NCI-H774 (cell line): ENCODE measurements around the gene ATAD3A.
"Not testable (repeated sequence)": the region's sequence is repeated elsewhere in the genome, so short reads cannot be mapped to it uniquely, and the experiment has no call there.

Experiments used
- DNase-seq: peaks from one replicate; lab custom pipeline; 2025; lab: John Stamatoyannopoulos, UW

Gene ATAD3A

GRCh38 chr1:1554926-1555915 is 43.3 kb downstream of the ATAD3A start:
- DNase-seq, result no peak

- no peak for DNase-seq
Observed at GRCh38 chr1:1556505-1556904, 44.5 kb downstream of the ATAD3A start.

GRCh38 chr1:1556961-1557360 is 45.0 kb downstream of the ATAD3A start:
- DNase-seq, result not testable (repeated sequence)

- not testable (repeated sequence) for DNase-seq
Observed at GRCh38 chr1:1557688-1558087, 45.7 kb downstream of the ATAD3A start.

- no peak for DNase-seq
Observed at GRCh38 chr1:1558591-1558990, 46.6 kb downstream of the ATAD3A start.

GRCh38 chr1:1559066-1559465 is 47.1 kb downstream of the ATAD3A start:
- DNase-seq, result no peak

- DNase-seq, result no peak
Observed at GRCh38 chr1:1560178-1560577, 48.2 kb downstream of the ATAD3A start.

GRCh38 chr1:1561801-1562470 is 50.0 kb downstream of the ATAD3A start:
- no peak for DNase-seq

GRCh38 chr1:1562556-1563195 is 50.7 kb downstream of the ATAD3A start:
- DNase-seq, result no peak

- no peak for DNase-seq
Observed at GRCh38 chr1:1563688-1564087, 51.7 kb downstream of the ATAD3A start.

GRCh38 chr1:1564268-1564667 is 52.3 kb downstream of the ATAD3A start:
- no peak for DNase-seq

- no peak for DNase-seq
Observed at GRCh38 chr1:1565340-1565739, 53.4 kb downstream of the ATAD3A start.

- DNase-seq, result no peak
Observed at GRCh38 chr1:1567152-1567875, 55.4 kb downstream of the ATAD3A start.

- DNase-seq, result no peak
Observed at GRCh38 chr1:1567891-1568291, 55.9 kb downstream of the ATAD3A start.

- DNase-seq, result no peak
Observed at GRCh38 chr1:1569341-1569740, 57.4 kb downstream of the ATAD3A start.

- peak; percentile 25 for DNase-seq
Observed at GRCh38 chr1:1573843-1574720, 62.1 kb downstream of the ATAD3A start.

- DNase-seq, result peak; percentile 71
Observed at GRCh38 chr1:1574721-1575537, 63.0 kb downstream of the ATAD3A start, which contains the start of gene SSU72. Gene SSU72 (minus strand): TSS chr1:1574863. CDS start chr1:1574557, 306 bp downstream.

GRCh38 chr1:1577367-1578011 is 65.5 kb downstream of the ATAD3A start:
- DNase-seq, result no peak

- no peak for DNase-seq
Observed at GRCh38 chr1:1578371-1578940, 66.5 kb downstream of the ATAD3A start.
